T-cell (primary cell): ENCODE results near the gene STX16. TPM values are rescaled to one million over a fixed set of nuclear protein-coding genes. Genes with fewer than 3 reads are reported as not detected.
A peak's percentile ranks its signal among the peaks of the same experiment; 100 is the strongest.

Source experiments
- ATAC-seq, 4 experiments: fragments of 200-7000 bp in 3 of 4; fragments of 150-1000 bp in 1 of 4; cut with Tn5 transposase; replicated peaks in 1 of 4; 1 replicate in 3 of 4; 2 replicates in 1 of 4; pipeline ENCODE4 v1.10.0; 2021; ENCODE audit warnings: moderate library complexity in 3 of 4, mild to moderate bottlenecking in 2 of 4, moderate number of reproducible peaks in 1 of 4
- CTCF ChIA-PET, 2 donors: fragments of 300-600 bp; sonication (Branson Sonifier 250); formaldehyde crosslinking; loops; one replicate each; lab custom pipeline; 2022; ENCODE audit warnings: antibody characterized with exemption in 2 of 2; lab: Charles Lee
- POLR2A ChIA-PET, 2 donors: fragments of 300-600 bp; sonication (Branson Sonifier 250); formaldehyde crosslinking; loops; one replicate each; lab custom pipeline; 2022; ENCODE audit warnings: antibody characterized with exemption in 2 of 2; lab: Charles Lee
- DNase-seq, 35 experiments: peaks; one replicate each; pipeline versions ENCODE4 v3.0.0 to v3.0.0-alpha.2; 2013 to 2023
- H3K27ac ChIP-seq: one replicate; pipeline ENCODE4 v1.5.1; 2013; ENCODE audit warnings: low read length
- H3K27me3 ChIP-seq, 2 experiments: replicated peaks in 1 of 2; 1 replicate in 1 of 2; 2 replicates in 1 of 2; pipeline versions ENCODE4 v1.6.1 to v1.7.0; 2013; ENCODE audit warnings: low read length in 1 of 2, mixed read lengths in 1 of 2; ENCODE audit not compliant: control insufficient read depth in 2 of 2, insufficient read depth in 2 of 2; ENCODE audit errors: extremely low read depth in 1 of 2
- H3K36me3 ChIP-seq, 2 donors: 1 replicate in 1 of 2; 2 replicates in 1 of 2; pipeline versions ENCODE4 v1.6.1 to v1.7.0; 2013; ENCODE audit warnings: low read length in 1 of 2; ENCODE audit not compliant: control insufficient read depth in 2 of 2, insufficient read depth in 1 of 2; ENCODE audit errors: extremely low read depth in 1 of 2
- H3K4me1 ChIP-seq, 2 experiments: 1 replicate in 1 of 2; 2 replicates in 1 of 2; pipeline versions ENCODE4 v1.6.1 to v1.7.0; 2013; ENCODE audit warnings: low read length in 2 of 2, mixed read lengths in 1 of 2; ENCODE audit not compliant: insufficient read depth in 2 of 2, control insufficient read depth in 1 of 2; ENCODE audit errors: extremely low read depth in 1 of 2
- H3K4me3 ChIP-seq, 2 donors: 1 replicate in 1 of 2; 2 replicates in 1 of 2; pipeline versions ENCODE4 v1.5.1 to v1.7.0; 2013; ENCODE audit warnings: mild to moderate bottlenecking in 2 of 2, low read length in 1 of 2, moderate library complexity in 1 of 2; ENCODE audit not compliant: control insufficient read depth in 1 of 2; ENCODE audit errors: extremely low read depth in 1 of 2
- H3K9me3 ChIP-seq: 2 replicates; pipeline ENCODE4 v1.7.0; 2013
- H3K27ac Mint-ChIP-seq, 2 donors: one replicate each; pipeline ENCODE4 v1.8.0; 2020 to 2021; ENCODE audit warnings: mild to moderate bottlenecking in 2 of 2, mixed read lengths in 2 of 2
- H3K27me3 Mint-ChIP-seq, 2 donors: one replicate each; pipeline ENCODE4 v1.8.0; 2021 to 2022; ENCODE audit warnings: mixed read lengths in 2 of 2
- H3K36me3 Mint-ChIP-seq: one replicate; pipeline ENCODE4 v1.8.0; 2021; ENCODE audit warnings: mixed read lengths
- H3K4me1 Mint-ChIP-seq, 3 donors: one replicate each; pipeline ENCODE4 v1.8.0; 2020 to 2022; ENCODE audit warnings: mixed read lengths in 3 of 3, mild to moderate bottlenecking in 1 of 3
- H3K4me3 Mint-ChIP-seq, 3 donors: one replicate each; pipeline ENCODE4 v1.8.0; 2020 to 2022; ENCODE audit warnings: mild to moderate bottlenecking in 3 of 3, mixed read lengths in 3 of 3, moderate library complexity in 3 of 3
- H3K9me3 Mint-ChIP-seq, 3 donors: one replicate each; pipeline ENCODE4 v1.8.0; 2020 to 2022; ENCODE audit warnings: mixed read lengths in 3 of 3
- WGBS: methylation state at CpG from one replicate; pipeline ENCODE4 v1.1.5; 2013; ENCODE audit warnings: missing lambda C conversion rate; ENCODE audit not compliant: insufficient coverage; 5-methylcytosine and 5-hydroxymethylcytosine counted together
- total RNA-seq, 35 experiments: library from RNA in 6 of 35; stranded (reverse) in 6 of 35; fragments of 120-200 nt in 1 of 35; gene quantifications; one replicate each; pipeline versions ENCODE4 v1.2.1 to v1.2.4 and lab custom pipeline; 2013 to 2026

STX16 gene
- total RNA-seq, 5 donors from 2014 or later (not counting 1 experiment from before 2014, with no cell fraction given): 154 to 213 (median 178) TPM

GRCh38 chr20:58659841-58660240 lies 8.8 kb downstream of the STX16 start:
- Mint-ChIP-seq H3K9me3 (no peaks in the 10 kb centered on the region), H3K36me3 (peaks cover 8% of the 10 kb centered on the region), H3K4me1 (peaks cover 87 to 92% (median 88%) of the 10 kb centered on the region in 3 donors), H3K27me3 (no peaks in the 10 kb centered on the region), H3K4me3 (peak overlapping the region; percentile 56 to 87 (median 76)), H3K27ac (peak overlapping the region; percentile 100)
- 0% methylated on average over 3 of the region's 3 CpGs for WGBS
- ChIA-PET POLR2A (interaction anchor here (0.6 to 1.4 kb wide), 4 partner anchors 8 to 229 kb away, joined by 3 to 4 read pairs (median 4); partner anchors contain the start of gene STX16 (in 1 of the 2)), CTCF (interaction anchor here in 1 of 2 donors (0.6 to 2.8 kb wide), 4 partner anchors 8 to 729 kb away, joined by 3 to 20 read pairs (median 3); partner anchors contain the start of gene STX16)
- Histone ChIP-seq H3K4me3 (peak overlapping the region in 1 of 2 donors; percentile 8), H3K9me3 (no peaks in the 10 kb centered on the region), H3K27me3 (no peaks in the 10 kb centered on the region), H3K27ac (peak overlapping the region; percentile 95), H3K4me1 (peaks cover 46 to 63% of the 10 kb centered on the region in 2 experiments), H3K36me3 (peaks cover 0 to 18% of the 10 kb centered on the region in 2 donors)
- DNase-seq (peak in 5 of 35 experiments; percentile 8 to 35 (median 15)), ATAC-seq (peak in 3 of 4 experiments; percentile 44 to 60 (median 53))

DNA sequence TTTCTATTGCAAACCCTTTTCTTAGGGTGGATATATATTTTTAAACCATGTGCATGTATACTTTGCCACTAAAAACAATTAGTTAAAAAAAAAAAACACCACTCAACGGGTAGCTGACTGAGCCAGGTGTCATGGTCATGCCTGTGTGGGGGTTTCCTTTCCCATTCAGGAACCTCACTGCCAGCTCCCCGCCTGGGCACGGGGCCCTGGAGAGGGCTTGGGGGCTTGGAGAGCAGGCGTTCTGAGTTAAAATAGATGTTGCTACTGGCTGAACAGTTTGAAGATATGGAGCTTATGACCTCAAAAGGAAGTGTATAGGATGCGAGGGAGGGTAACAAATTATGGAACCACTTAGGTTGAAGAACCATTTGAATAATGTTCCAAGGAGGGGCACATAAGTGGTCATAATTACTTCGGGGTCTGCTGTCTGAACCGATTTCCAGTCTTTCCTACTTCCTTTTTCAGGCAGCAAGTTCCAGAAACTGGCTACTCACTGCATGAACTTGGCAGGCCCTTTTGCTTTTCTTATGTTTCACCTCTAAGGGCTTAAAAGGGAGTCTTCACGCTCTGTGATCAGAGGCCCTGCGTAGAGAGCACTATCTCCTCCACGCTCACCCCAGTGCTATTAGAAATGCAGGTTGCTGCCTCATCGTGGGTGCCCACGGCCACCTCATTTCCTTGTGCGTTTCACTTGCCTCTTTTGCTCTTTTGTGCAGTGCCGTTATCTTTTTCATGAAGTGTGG lies 9.9 kb downstream of the STX16 start:
- peak overlapping the region; percentile 100 for H3K27ac Mint-ChIP-seq
- H3K36me3 Mint-ChIP-seq: peaks cover 12% of the 10 kb centered on the region
- ATAC-seq: peak; percentile 78 to 94 (median 80)
- peaks cover 83 to 88% (median 87%) of the 10 kb centered on the region in 3 donors for H3K4me1 Mint-ChIP-seq
- POLR2A ChIA-PET: interaction anchor here (0.6 to 1.6 kb wide), 3 partner anchors 9 to 410 kb away, joined by 4 to 19 read pairs (median 6); partner anchors contain the start of gene STX16 (in 1 of the 2)
- CTCF ChIA-PET: interaction anchor here in 1 of 2 donors (0.5 to 2.8 kb wide), 4 partner anchors 9 to 1040 kb away, joined by 3 to 20 read pairs (median 4); partner anchors contain the start of gene STX16
- DNase-seq: peak; percentile 24 to 82 (median 67)
- no peaks in the 10 kb centered on the region for H3K27me3 ChIP-seq
- 31% methylated on average over 12 of the region's 14 CpGs for WGBS
- H3K36me3 ChIP-seq: peaks cover 0 to 23% of the 10 kb centered on the region in 2 donors
- H3K4me3 ChIP-seq: peak overlapping the region; percentile 13 to 35
- H3K27ac ChIP-seq: peak overlapping the region; percentile 95
- peaks cover 38 to 54% of the 10 kb centered on the region in 2 experiments for H3K4me1 ChIP-seq
- no peaks in the 10 kb centered on the region for H3K27me3 Mint-ChIP-seq
- H3K9me3 ChIP-seq: no peaks in the 10 kb centered on the region
- peak overlapping the region; percentile 79 to 87 (median 83) for H3K4me3 Mint-ChIP-seq
- H3K9me3 Mint-ChIP-seq: no peaks in the 10 kb centered on the region

DNA sequence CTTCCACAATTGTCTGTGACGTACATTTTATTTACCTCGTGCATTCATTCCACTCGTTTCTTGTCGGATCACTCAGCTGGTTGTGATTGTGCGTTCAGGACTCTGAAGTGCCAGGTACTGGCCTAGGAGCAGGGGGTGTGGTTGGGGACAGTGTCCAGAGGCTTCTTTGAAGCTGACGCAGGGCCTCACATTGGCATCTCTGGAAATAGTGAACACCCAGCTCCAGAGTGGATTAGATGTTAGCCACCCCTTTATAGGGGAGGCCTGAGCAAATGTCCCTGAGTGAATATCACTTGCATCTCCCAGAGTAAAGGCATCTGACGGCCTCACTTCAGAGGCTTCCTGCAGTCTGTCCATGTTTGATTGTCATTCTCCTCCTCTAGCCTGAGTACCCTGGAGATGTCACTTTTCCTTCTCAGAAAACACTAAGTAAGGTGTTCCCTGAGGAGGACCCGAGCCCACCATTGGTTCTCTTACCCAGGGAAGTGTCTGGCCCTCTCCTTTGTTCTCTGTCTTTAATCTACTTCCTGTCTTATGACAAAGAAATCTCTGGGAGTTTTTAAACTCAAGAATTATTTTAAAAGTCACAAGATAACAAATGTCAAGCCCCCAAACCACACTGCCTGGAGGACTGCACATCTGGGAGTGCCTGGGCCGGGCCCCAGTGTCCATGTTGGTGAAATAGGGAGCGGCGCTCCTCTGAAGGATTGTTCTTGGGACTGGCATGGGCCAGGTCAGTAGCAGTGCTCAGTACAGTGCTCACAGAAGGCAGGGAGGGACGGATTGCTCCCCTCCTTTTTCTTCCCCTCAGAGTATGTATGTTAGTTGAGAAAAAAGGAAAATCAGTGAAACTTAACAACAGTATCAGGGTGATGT lies 10.8 kb downstream of the STX16 start:
- ChIA-PET POLR2A (interaction anchor here in 1 of 2 donors (0.6 to 1.6 kb wide), 2 partner anchors 8 to 10 kb away, joined by 3 to 19 read pairs; partner anchors contain the start of gene STX16), CTCF (interaction anchor here (0.6 to 2.8 kb wide), 3 partner anchors 10 to 349 kb away, joined by 3 to 20 read pairs (median 3); partner anchors contain the start of gene STX16 (in 1 of the 2))
- H3K9me3 Mint-ChIP-seq: no peaks in the 10 kb centered on the region
- peak overlapping the region; percentile 95 for H3K27ac ChIP-seq
- peaks cover 80 to 84% (median 81%) of the 10 kb centered on the region in 3 donors for H3K4me1 Mint-ChIP-seq
- DNase-seq: peak in 6 of 35 experiments; percentile 4 to 46 (median 8)
- peaks cover 36 to 46% of the 10 kb centered on the region in 2 experiments for H3K4me1 ChIP-seq
- peaks cover 0 to 23% of the 10 kb centered on the region in 2 donors for H3K36me3 ChIP-seq
- peaks cover 16% of the 10 kb centered on the region for H3K36me3 Mint-ChIP-seq
- H3K4me3 ChIP-seq: peak overlapping the region; percentile 13 to 35
- no peaks in the 10 kb centered on the region for H3K9me3 ChIP-seq
- peak; percentile 33 to 37 (median 35) for ATAC-seq
- WGBS: 53% methylated on average over 10 of the region's 12 CpGs
- H3K27ac Mint-ChIP-seq: peak overlapping the region; percentile 100
- H3K27me3 Mint-ChIP-seq: no peaks in the 10 kb centered on the region
- H3K27me3 ChIP-seq: no peaks in the 10 kb centered on the region
- H3K4me3 Mint-ChIP-seq: peak overlapping the region; percentile 79 to 87 (median 83)

GRCh38 chr20:58664331-58664730 lies 13.2 kb downstream of the STX16 start:
- peaks cover 24 to 29% of the 10 kb centered on the region in 2 experiments for H3K4me1 ChIP-seq
- H3K27ac Mint-ChIP-seq: peak overlapping the region; percentile 72 to 84
- no peak for ATAC-seq

GRCh38 chr20:58664883-58665282 lies 13.8 kb downstream of the STX16 start:
- Histone ChIP-seq H3K4me3 (no peak overlapping the region), H3K9me3 (no peaks in the 10 kb centered on the region), H3K4me1 (peaks cover 20 to 25% of the 10 kb centered on the region in 2 experiments), H3K27ac (no peak overlapping the region), H3K27me3 (no peaks in the 10 kb centered on the region), H3K36me3 (peaks cover 12 to 48% of the 10 kb centered on the region in 2 donors)
- Mint-ChIP-seq H3K27ac (peak overlapping the region; percentile 55 to 63), H3K27me3 (no peaks in the 10 kb centered on the region), H3K4me1 (peaks cover 61 to 64% (median 61%) of the 10 kb centered on the region in 3 donors), H3K9me3 (no peaks in the 10 kb centered on the region), H3K4me3 (peak overlapping the region in 1 of 3 donors; percentile 15), H3K36me3 (peaks cover 30% of the 10 kb centered on the region)
- DNase-seq: no peak
- POLR2A ChIA-PET: interaction anchor here (0.5 to 1.1 kb wide), 2 partner anchors 9 to 11 kb away, joined by 3 to 4 read pairs; no protein-coding TSS in a partner anchor
- ATAC-seq: no peak
- 74% methylated on average over 3 of the region's 5 CpGs for WGBS
- CTCF ChIA-PET: interaction anchor here in 1 of 2 donors (0.9 kb wide), 1 partner anchor 14 kb away, joined by 3 read pairs; the partner anchor contains the start of gene STX16

More at GRCh38 chr20:58664331-58664730, 13.2 kb downstream of the STX16 start:
- Mint-ChIP-seq H3K36me3 (peaks cover 26% of the 10 kb centered on the region), H3K4me3 (no peak overlapping the region), H3K27me3 (no peaks in the 10 kb centered on the region), H3K9me3 (no peaks in the 10 kb centered on the region), H3K4me1 (peaks cover 66 to 69% (median 67%) of the 10 kb centered on the region in 3 donors)
- Histone ChIP-seq H3K27ac (no peak overlapping the region), H3K4me3 (no peak overlapping the region), H3K36me3 (peaks cover 7 to 42% of the 10 kb centered on the region in 2 donors), H3K27me3 (no peaks in the 10 kb centered on the region), H3K9me3 (no peaks in the 10 kb centered on the region)
- no CpG with 5 or more reads among the region's 2 CpGs for WGBS
- POLR2A ChIA-PET: interaction anchor here in 1 of 2 donors (1.1 kb wide), 1 partner anchor 8 kb away, joined by 3 read pairs; no protein-coding TSS in a partner anchor
- CTCF ChIA-PET: interaction anchor here in 1 of 2 donors (0.9 kb wide), 1 partner anchor 13 kb away, joined by 3 read pairs; the partner anchor contains the start of gene STX16
- no peak for DNase-seq
